Renal cortex interstitium (tissue), 15 donors: Measurements from ENCODE around the gene C10orf95. TPM values are rescaled to one million over a fixed set of nuclear protein-coding genes. Genes with fewer than 3 reads are reported as not detected.
"Not testable (repeated sequence)": the region's sequence is repeated elsewhere in the genome, so short reads cannot be mapped to it uniquely, and the experiment has no call there.

Experiments used
- DNase-seq, 11 donors: peaks; one replicate each; pipeline ENCODE4 v3.0.0-alpha.2; 2013; ENCODE audit warnings: low read depth in 9 of 11, low spot score in 4 of 11; ENCODE audit errors: extremely low read depth in 1 of 11
- long read RNA-seq, 16 experiments: transcript quantifications; one replicate each; lab custom pipeline, GENCODE V29; 2026
- polyA plus RNA-seq, 3 donors: library from polyadenylated mRNA; unstranded; fragments of 120-200 nt; gene quantifications; one replicate each; pipeline ENCODE4 v1.2.1, GENCODE V29; 2013; ENCODE audit not compliant: insufficient read length in 3 of 3

C10orf95 gene, protein sequence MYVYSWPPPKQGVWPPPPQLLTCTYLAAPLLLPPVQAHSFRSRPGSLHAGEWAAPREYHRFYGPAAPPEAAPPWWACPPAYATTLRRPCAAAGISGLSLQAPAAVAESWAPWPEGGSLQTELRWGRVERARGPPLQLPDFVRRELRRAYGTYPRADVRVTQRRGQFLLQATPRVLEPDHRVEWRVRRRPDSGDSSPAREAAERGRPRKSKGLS
- 1 to 10 TPM in 2 of 3 donors, under 1 TPM in 1; 0.78 to 2.3 (median 1.3) TPM for polyA plus RNA-seq
- long read RNA-seq, donor 1, partial matches to known transcripts, result 30 of 39 reads
- long read RNA-seq, donor 1, other reads (novel, unspliced or antisense), result 9 of 39 reads
- long read RNA-seq, donor 2, result 0 reads
- long read RNA-seq, donor 3, partial matches to known transcripts, result 64 of 95 reads
- long read RNA-seq, donor 3, other reads (novel, unspliced or antisense), result 30 of 95 reads
- long read RNA-seq, donor 4, partial matches to known transcripts, result 10 of 35 reads
- long read RNA-seq, donor 4, other reads (novel, unspliced or antisense), result 25 of 35 reads
- long read RNA-seq, donor 5, result 0 reads
- long read RNA-seq, donor 6, result 0 reads
- long read RNA-seq, donor 7, result 0 reads
- long read RNA-seq, donor 8, partial matches to known transcripts, result 139 of 166 reads
- long read RNA-seq, donor 8, other reads (novel, unspliced or antisense), result 26 of 166 reads
- long read RNA-seq, donor 9, result 0 reads
- long read RNA-seq, donor 10, partial matches to known transcripts, result 0 of 1 reads
- long read RNA-seq, donor 10, other reads (novel, unspliced or antisense), result 0 of 1 reads
- long read RNA-seq, donor 11, partial matches to known transcripts, result 25 of 25 reads
- long read RNA-seq, donor 11, other reads (novel, unspliced or antisense), result 0 of 25 reads
- long read RNA-seq, donor 12, partial matches to known transcripts, result 0 of 1 reads
- long read RNA-seq, donor 12, other reads (novel, unspliced or antisense), result 0 of 1 reads
- long read RNA-seq, donor 13, result 0 reads
- long read RNA-seq, donor 14, partial matches to known transcripts, result 0 of 14 reads
- long read RNA-seq, donor 14, other reads (novel, unspliced or antisense), result 14 of 14 reads
- long read RNA-seq, donor 15, result 0 reads
- long read RNA-seq, donor 16, partial matches to known transcripts, result 80 of 105 reads
- long read RNA-seq, donor 16, other reads (novel, unspliced or antisense), result 24 of 105 reads

DNA sequence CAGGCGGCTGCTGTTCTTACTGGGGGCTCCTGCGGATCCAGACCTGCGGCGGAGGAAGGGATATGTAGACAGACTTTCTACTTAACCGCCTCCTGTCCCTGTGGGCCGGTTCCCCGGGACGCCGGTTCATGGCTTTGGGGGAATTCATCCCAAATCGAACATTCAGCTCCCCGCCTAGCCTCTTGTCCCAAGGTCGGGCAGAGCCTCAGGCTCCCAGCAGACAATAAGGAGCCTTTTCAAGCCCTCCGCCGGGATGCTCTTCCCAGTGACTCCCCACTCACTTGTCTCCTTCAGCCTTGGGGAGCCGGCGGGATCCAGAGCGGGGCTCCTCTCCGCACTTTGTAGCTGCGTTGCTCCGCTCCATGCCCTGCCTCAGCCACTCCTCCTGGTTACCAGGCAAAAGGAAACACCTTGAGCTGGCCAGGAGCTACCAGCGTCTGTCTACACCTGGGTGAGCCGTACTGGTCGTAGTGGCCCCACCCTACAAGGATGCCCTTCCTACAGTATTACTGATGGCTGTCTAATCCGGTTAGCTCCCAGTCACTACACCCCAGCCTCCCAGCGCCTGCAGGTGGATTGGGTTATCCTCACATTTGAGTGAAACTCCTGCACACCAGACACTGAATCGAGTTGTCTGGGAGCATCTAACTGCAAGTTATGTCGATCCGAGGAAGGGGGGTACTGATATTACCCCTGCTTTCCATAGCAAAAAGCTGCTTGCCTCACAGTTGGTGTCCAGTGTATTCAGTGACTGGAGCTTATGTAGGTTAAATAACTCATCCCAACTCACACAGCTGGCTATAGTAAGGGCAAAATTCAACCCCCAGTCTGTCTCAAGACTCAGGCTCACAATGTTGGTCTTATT lies at the start of gene C10orf95:
TSS of gene C10orf95 (minus strand) at position 439 of the 865 bp plus-strand sequence. CDS start 450 bp downstream, outside the sequence.
- no peak for DNase-seq

DNA sequence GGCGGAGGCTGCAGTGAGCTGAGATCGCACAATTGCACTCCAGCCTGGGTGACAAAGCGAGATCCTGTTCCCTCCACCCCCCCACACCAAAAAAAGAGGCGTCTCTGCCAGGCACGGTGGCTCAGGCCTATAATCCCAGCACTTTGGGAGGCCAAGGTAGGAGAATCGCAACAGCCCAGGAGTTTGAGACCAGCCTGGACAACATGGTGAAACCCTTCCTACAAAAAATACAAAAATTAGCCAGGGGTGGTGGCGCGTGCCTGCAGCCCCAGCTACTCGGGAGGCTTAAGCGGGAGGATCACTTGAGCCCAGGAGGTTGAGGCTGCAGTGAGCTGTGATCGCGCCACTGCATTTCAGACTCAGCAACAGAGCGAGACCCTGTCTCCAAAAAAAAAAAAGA lies 49.3 kb upstream of the C10orf95 start:
- not testable (repeated sequence) for DNase-seq

DNA sequence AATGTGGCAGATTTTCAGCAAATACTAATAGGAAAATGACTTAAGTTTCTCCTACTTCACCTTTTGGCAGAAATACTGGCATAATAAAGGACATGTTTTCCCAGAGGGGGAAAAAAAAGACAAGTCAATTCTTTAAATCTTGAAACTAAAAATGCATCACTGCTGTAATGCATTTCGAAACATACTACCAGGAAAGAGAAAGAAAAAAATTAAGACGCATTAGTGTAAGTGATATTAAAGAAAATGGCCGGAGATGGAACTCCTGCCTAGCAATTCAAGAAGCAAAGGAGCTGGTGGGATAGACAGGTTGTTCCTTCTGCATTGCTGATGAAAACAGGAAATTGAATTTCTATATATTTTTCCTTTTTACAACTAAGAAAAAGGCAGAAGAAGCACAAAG lies 48.0 kb upstream of the C10orf95 start:
- DNase-seq, result no peak

DNA sequence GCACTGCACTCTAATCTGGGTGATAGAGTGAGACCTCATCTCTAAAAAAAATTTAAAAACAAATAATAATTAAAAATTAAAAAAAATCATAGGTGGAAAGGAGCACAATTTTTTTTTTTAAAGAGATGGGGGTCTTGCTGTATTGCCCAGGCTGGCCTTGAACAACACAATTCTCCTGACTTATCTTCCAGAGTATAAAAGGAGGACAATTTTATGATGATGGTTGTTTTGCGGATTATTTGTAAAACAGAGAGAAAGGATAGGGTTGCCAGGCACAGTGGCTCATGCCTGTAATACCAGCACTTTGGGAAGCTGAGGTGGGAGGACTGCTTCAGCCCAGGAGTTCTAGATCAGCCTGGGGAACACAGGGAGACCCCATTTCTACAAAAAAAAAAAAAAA lies 46.2 kb upstream of the C10orf95 start:
- DNase-seq, result no peak

DNA sequence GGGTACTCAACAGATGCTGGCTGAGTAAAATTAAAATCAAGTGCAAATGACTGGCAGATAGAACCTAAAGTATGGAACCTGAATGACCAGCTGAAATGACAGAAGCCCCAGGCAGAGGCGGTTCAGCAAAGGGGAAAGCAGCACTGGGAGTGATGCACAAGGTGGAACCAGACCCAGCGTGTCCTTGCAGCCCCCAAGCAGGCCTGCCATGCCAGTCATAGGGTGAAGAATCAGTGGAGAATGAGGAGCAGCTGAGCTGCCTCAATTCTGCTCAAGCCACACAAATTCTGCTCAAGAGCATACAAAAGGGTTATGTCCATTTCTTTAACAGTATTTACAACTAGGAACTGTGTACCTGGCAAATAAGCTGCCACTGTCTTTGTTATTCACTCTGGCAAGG lies 42.4 kb upstream of the C10orf95 start:
- no peak for DNase-seq

DNA sequence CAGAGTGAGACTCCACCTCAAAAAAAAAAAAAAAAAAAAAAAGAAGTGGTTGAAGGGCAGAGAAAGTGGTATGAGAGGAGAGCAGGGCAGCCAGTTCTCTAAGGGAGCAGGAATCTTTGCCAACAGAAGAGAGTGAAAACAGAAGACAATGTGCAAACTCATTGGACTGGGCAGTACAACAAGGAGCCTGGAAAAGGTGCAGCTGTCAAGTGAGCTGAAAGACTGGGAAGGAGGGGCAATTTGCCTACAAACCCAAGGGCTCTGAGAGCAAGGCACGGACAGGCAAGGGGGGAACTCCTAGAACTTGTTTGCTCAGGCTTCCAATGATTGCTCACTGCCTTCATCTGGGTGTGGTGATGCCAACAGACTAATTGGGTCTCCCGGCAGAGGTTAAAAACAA lies 41.6 kb upstream of the C10orf95 start:
- no peak for DNase-seq

DNA sequence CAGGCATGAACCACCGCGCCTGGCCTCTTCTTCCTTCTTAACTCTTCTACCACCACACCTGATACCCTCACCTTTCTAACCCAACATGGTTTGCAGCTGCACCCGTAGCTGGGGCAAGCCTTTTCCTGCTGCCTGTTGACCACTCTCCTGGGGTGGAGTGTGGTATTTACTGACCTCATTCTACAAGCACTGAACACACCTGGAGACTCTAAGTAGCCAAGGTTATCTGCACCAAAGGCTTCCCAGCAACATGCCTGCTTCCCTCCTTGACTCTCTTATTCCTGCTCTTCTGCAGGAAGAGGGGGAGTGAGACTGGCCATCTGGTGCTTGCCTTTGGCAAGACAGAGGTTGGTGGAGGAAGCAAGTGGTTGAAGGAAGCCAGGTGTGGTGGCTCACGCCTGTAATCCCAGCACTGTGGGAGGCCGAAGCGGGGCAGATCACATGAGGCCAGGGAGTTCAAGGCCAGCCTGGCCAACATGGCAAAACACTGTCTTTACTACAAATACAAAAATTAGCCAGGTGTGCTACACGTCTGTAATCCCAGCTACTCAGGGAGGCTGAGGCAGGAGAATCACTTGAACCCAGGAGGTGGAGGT lies 41.1 kb upstream of the C10orf95 start:
- DNase-seq, result no peak

DNA sequence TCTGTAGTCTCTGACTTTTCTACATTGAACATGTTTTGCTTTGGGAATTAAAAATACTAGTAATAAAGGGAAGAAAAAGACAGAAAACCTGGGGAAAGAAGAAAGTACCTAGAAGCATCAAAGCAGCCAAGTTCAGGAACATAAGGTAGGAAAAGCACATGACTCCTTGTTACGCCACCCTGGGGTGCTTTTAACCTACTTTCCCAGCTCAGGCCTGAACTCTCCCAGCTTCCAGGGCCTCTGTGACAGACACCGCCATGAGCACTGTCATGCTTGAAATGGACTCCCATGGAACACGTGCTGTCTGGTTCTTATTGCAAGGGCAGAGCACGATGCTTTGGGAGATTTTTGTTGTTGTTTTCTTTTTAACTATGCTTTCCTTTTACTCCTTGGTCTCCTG lies 39.8 kb upstream of the C10orf95 start:
- no peak for DNase-seq

DNA sequence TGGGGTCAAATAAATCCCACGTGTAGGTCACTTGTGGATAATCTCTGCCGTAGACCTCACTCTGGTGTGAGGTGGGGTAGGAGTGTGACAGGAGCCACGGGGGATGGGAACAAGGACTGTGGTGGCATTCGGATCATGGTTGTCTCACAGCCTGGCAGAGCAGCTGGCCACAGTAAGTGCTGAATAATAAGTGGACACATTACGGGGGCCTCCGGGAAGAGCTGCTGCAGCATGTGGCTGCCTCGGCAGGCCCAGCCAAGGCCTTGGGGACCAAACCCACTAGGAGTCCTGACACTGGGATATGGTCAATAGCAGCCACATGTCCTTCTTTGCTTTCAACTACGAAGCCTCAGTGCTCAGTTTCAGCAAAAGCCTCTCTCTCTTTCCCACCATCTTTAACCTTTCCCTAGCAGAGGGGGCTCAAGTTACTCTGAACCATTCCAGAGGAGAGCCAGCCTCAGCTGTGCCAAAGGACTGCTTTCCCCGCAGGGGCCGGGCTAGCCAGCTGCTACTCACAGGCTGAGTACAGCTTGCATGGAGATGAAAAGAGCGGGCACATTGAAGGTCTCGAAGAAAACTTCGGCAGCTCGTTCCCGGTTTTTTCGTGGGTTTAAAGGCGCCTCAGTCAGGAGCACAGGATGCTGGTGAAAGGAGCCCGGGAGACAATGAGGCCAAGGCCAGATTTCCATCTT lies 33.9 kb upstream of the C10orf95 start:
- no peak for DNase-seq

DNA sequence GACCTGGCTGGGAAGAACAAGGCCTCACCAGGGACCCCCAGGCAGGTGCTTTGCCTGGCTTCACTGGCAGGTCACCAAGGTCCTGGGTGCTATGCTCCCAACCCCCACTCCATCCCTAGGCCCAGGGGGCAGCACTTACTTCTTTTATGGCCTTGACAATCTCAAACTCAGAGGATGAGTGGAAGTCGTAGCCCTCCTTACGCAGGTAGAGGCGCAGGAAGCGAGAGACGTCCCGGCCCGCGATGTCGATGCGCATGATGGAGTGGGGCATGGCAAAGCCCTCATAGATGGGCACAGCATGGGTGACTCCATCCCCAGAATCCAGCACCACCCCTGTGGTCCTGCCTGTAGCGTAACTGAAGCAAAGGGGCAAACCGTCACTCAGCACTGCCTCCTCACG lies 32.7 kb upstream of the C10orf95 start:
- no peak for DNase-seq

DNA sequence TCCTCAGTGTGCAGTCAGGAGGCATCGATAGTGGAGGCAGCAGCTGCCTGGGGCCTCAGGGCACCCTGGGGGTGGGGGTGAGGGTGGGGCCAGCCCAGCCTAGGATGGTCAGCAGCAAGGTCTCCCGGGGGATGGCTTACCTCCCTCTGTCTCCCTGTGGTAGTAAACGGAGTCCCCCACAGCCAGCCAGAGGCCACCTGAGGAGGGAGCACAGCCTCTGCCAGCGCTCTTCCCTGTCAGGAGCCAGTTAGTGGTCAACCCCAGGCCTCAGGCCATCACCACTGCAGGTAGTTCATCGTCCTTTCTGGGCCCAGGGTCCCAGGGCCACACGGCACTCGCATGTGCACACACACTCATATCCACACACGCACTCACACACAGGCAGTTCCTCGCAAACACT lies 29.1 kb upstream of the C10orf95 start:
- DNase-seq, result no peak

DNA sequence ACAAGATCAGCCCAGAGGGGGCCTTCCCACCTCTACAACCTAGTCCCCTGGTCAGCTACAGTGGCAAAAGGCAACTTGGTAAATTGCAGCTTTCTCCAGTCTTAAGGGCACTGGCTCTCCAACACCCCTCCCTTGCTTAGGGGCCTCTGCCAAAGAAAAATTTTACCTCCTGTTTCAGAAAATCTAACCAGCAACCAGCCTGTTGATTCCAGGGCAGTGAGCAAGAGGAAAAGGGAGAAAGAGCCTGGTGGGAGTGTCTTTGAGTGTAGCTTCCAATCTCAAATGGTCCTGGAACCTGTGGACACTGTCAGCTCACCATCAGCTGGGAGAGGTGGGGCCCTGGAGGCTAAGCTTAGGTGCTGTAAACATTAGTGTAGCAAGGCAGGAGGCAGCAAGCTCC lies 28.3 kb upstream of the C10orf95 start:
- no peak for DNase-seq

DNA sequence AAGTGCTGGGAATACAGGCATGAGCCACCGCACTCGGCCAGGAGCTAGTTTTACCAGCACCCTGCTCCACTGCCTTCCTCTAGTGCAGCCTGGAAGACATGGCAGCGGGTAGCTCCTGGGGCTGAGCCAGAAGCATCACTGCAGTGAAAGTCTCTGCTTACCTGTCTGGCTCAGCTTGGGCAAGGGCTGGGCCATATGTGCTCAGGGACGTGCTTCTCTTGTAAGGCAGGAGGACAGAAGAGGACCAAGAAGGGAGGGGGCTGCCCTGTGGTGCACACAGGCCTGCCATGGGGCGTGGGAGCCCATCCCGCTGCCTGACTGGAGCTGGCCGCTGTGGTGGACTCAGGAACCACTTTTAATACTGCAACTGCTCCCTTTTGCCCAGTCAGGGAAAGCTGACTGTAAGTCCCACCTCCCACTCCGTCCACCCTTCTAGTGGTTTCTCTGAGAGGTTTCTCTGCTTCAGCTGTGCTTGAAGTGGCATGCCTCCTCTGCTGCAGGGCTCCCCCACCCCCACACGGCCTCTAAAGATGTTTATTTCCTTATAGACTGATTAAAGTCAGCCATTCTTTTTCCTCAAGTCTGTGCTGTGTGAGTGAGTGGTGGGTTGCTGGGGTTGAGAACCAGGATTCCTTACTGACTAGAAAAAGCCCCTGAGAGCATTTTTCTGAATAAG lies 25.3 kb upstream of the C10orf95 start:
- no peak for DNase-seq

DNA sequence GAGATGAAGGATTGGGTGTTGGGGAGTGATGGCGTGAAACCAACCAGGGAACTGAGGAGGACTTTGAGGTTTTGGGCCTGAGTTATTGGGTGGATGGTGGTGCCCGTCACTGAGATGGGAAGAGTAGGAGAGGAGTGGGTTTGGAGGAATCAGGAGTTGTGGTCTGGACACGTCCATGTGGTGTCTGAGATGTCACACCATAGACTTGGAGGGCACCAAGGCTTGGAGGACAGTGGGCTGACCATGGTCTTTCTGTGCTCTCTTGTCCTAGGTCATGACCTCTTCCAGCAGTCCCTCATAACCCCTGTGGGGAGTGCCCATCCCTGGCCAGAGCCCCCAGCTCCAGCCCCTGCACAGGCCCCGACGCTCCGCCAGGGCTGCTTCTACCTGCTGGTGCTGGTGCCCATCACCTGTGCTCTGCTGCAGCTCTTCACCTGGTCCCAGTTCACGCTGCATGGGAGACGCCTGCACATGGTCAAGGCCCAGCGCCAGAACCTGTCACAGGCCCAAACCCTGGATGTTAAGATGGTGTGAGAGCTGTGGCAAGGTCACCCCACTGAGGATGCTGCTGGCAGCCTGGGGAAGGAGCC lies 24.2 kb upstream of the C10orf95 start:
- DNase-seq, result no peak

DNA sequence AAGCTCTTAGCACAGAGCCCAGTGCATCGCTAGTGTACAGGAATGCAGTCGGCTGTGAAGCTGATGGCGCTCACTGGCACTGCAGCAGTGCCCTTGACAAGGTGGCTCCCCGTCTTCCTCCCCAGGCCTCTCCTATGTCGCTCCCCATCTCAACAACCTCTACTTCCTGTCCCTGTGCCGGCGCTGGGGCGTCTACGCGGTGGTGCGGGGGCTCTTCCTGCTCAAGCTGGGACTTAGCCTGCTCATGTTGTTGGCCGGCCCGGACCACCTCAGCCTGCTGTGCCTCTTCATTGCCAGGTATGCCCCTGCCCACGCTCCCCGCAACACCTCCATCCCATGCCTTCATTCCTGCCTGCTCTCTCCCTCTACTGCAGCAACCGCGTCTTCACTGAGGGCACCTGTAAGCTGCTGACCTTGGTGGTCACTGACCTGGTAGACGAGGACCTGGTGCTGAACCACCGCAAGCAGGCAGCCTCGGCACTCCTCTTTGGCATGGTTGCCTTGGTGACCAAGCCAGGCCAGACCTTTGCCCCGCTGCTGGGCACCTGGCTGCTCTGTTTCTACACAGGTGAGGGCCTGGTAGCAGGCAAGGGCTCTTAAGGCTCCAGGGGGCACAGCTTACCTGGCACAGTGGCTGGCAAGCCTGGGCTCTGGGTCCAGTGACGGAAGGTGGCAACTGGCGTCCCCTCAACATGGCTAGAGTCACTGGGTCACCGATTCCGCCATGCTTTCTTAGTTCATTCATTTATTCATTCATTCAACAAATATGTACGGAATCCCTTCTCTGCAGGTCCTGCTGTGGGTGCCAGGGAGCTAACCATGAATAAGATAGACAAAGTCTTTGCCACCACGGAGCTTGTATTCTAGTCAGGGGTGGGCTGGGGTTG lies 22.3 kb upstream of the C10orf95 start:
- no peak for DNase-seq
